Medulla oblongata (tissue), 1 donor: ENCODE measurements around the gene SH3BP5L.
"Not testable (repeated sequence)": the region's sequence is repeated elsewhere in the genome, so short reads cannot be mapped to it uniquely, and the experiment has no call there.

ENCODE experiments used
- DNase-seq: peaks from one replicate; pipeline ENCODE4 v3.0.0-alpha.2; 2015; ENCODE audit errors: extremely low spot score

Gene SH3BP5L

GRCh38 chr1:248810000-248810726, 15.6 kb downstream of the SH3BP5L start:
- DNase-seq = no peak

- no peak for DNase-seq
Observed at GRCh38 chr1:248808876-248809275, 16.8 kb downstream of the SH3BP5L start.

DNA sequence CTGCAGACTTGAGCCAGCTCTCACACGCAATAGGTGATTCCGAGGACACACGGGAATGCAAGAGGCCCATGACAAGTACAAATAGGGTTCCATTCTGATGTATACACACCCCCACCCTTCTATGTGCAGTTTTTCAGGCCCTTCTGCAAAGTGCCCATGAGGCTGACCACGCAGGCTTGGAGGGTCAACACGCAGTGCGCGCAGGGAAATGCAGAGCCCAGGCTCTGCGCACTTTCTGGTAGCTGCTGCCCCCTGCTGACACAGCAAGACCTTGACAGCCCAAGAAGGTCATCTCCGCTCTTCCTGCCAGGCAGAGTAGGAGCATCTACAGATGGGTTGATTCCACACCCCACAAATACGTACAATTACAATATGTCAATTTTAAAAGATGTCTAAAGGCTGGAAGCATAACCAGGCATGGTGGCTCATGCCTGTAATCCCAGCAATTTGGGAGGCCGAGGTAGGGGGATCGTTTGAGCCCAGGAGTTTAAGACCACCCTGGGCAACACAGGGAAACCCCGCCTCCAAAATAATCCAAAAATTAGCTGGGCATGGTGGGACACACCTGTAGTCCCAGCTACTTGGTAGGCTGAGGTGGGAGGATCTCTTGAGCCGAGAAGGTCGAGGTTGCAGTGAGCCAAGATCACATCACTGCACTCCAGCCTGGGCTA, 18.5 kb downstream of the SH3BP5L start:
- peak; percentile 75 for DNase-seq

GRCh38 chr1:248805876-248806275, 19.8 kb downstream of the SH3BP5L start:
- DNase-seq = peak; percentile 75

DNA sequence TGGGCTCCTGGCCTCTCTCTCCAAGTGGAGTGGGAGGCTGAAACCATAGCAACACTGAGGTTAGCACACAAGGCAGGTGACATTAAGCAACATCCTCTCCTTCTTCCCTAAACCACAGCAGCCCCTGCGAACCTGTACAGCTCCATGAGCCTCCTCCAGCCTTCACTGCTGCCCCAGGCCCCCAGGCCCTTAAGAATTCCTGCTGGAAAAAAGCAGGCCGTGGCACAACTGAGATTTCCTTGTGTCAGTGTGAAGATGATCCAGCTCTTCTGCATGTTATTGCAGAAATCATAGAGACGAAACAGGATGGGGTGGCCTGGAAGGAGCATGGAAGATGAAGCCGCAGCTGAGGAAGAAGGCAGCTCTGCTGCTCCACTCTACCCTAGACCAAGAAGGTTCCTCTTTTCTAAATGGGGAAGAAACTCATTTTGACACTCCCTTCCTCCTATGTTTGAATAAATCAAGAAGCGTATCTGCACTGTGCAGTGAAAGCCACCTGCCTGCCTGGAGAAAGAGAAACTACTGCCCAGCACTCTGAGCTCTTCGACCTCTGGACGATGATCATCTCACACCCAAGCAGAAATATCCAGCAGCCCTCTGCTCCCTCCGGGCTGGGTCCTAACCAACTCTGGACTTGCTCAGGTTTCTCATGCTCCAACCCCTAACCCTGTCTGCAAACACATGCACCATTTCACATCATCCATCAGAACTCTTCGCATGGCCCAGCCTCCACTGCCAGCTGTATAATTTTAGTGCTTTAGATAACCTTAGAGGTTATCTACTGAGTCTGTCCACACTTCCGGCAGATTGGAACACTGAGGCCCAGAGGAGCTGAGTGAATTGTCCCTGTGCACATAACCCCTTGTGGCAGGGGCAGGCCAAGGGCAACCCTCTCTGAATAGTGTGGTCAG, 20.7 kb downstream of the SH3BP5L start:
- peak; percentile 64 for DNase-seq

DNA sequence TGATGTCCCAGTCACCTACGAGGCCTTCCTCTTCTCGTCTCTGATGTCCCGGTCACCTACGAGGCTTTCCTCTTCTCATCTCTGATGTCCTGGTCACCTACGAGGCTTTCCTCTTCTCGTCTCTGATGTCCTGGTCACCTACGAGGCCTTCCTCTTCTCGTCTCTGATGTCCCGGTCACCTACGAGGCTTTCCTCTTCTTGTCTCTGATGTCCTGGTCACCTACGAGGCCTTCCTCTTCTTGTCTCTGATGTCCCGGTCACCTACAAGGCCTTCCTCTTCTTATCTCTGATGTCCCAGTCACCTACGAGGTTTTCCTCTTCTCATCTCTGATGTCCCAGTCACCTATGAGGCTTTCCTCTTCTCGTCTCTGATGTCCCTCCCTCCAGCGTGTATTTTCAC, 22.2 kb downstream of the SH3BP5L start:
- DNase-seq = not testable (repeated sequence)

- no peak for DNase-seq
Observed at GRCh38 chr1:248802454-248802853, 23.3 kb downstream of the SH3BP5L start.

- DNase-seq = no peak
Observed at GRCh38 chr1:248800459-248800858, 25.3 kb downstream of the SH3BP5L start.

DNA sequence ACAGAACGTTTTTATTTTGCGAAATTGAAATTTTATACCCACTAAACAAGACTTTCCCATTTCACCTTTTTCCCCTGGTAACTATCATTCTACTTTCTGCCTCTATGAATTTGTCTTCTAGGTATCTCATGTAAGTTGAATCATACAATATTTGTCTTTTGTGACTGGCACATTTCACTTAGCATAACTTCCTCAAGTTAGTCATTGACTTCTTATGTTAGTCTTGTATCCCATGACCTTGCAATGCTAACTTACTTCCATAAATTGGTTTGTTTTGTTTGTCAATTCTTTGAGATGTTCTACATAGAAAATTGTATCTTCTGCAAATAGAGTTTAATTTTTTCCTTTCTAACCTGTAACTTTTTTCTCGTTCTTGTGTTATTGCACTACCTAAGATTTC, 26.9 kb downstream of the SH3BP5L start:
- no peak for DNase-seq

DNA sequence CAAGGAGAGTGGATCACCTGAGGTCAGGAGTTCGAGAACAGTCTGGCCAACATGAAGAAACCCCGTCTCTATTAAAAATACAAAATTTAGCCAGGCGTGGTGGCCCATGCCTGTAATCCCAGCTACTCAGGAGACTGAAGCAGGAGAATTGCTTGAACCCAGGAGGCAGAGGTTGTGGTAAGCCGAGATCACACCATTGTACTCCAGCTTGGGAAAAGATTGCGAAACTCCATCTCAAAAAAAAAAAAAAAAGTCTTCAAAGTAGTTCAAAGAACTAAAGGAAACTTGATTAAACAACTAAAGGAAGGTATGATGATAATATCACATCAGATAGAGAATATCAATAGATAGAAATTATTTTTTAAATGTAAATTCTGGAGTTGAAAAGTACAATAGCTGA, 31.1 kb downstream of the SH3BP5L start:
- not testable (repeated sequence) for DNase-seq

DNA sequence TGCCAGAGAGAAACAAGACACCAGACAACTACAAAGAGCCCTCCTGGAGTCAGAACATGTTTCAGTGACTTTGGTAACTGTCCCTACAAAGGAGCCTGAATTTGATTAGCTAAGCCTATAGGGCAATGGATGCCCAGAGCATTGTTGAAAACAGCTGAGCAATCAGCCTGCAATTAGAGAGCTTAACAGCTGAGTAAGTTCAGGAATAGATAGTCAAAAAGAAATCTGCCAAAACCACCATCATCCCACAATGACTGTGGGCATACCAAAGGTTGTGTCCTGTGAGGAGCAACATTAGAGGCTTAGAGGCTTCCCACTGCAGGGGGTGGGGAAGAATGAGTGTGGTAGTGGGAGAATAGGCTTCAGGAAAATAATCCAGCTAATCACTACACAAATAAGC, 32.1 kb downstream of the SH3BP5L start:
- no peak for DNase-seq

- DNase-seq = no peak
Observed at GRCh38 chr1:248792342-248792741, 33.4 kb downstream of the SH3BP5L start.

GRCh38 chr1:248791010-248791409, 34.7 kb downstream of the SH3BP5L start:
- no peak for DNase-seq

DNA sequence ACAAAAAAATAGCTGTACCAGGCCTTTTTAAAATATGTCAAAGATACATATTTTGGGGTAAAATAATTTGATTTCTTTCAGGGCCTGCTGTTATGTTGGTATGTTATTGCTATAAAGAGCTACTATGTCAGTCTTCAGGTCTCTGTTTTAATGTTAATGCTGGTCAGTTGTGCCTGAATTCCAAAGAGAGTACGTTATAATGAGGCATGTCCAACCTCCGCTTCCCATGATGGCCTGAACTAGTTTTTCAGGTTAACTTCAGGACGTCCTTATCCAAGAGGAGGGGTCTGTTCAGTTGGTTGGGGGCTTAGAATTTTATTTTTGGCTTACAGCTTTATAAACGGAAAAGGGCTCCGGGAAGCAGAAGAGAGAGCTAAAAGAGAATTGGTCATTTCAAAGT, 35.3 kb downstream of the SH3BP5L start:
- DNase-seq = no peak

DNA sequence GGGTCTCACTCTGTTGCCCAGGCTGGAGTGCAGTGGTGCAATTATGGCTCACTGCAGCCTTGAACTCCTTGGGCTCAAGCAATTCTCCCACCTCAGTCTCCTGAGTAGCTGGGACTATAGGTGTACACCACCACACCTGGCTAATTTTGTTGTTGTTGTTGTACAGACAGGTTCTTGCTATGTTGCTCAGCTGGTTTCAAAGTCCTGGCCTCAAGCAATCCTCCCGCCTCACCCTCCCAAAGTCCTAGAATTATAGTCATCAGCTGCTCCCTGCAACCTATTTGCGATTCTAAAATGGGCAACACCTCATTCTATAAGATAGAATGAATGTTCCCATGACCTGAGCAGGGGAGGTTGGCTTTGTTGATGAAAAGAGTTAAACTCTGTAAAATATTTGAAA, 36.4 kb downstream of the SH3BP5L start:
- DNase-seq = not testable (repeated sequence)

GRCh38 chr1:248788327-248788726, 37.4 kb downstream of the SH3BP5L start:
- no peak for DNase-seq

DNA sequence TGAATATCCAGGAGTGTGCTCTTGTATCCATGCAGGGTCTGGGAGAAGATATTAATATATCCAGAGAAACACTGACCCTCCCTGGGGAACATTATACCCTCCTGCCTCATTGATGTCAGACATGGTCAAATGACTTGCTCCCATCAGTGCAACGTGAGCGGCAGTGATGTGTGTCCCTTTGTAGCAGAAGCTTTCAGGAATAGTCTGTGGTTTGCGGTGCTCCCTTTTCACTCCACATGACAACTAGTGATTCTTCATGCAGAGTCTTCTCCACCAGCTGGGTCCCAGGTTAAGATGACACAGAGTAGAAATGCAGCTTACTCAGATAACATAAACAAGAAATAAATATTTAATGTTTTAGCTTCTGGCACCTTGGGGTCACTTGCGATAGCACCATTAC, 38.3 kb downstream of the SH3BP5L start:
- no peak for DNase-seq

- no peak for DNase-seq
Observed at GRCh38 chr1:248786156-248786555, 39.6 kb downstream of the SH3BP5L start.

DNA sequence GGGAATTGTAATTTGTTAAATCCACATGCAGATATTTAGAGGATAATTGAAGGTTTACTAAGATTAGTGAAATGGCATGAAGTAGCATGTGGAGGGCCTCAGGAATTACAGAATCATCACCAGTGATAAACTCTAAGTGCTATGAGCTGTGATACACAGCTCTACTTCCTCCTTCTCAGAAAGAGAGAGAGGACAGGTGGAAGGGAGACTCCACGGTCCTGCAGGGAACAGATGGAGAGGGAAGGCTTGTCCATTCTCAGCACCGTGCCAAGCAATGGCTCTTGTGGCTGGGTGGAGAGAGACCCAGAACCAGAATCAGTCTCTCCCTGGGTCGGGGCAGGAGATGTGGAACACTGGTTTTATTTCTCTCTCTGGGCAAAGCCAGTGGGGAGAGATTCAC, 42.3 kb downstream of the SH3BP5L start:
- no peak for DNase-seq

DNA sequence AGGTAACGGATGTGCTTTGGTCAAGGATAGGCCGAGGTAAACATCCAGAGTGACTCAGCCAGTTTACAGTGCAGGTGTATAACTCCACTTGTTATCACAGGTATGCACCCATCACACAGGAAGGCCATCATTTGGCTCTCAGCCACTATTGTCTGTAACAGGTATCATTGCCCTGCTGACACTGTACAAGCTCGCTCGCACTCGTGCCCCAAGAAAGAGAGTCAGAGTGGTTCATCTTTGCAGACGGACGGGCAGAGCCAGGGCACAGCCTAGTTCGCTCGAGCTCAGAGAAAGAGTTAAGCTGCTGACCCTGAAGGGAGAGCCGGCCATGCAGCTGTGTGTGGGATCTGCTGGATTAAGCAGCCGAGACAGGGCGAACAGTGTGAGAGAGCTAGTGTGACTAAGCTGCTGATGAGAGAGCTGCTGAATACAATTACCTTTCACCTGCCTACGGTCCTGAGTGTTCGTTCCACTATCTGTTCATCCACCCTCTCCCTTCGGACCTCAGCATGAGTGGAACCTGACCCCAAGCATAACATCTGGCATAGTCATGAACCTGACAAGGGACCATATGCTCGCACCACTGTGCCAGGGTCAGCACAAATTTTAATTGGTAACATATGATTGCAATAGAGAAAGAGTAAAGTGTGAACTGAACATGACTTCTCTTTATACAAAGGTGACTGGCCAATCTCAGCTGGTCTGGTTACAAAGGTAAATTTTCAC, 43.1 kb downstream of the SH3BP5L start:
- no peak for DNase-seq

- no peak for DNase-seq
Observed at GRCh38 chr1:248779350-248779749, 46.4 kb downstream of the SH3BP5L start.

DNA sequence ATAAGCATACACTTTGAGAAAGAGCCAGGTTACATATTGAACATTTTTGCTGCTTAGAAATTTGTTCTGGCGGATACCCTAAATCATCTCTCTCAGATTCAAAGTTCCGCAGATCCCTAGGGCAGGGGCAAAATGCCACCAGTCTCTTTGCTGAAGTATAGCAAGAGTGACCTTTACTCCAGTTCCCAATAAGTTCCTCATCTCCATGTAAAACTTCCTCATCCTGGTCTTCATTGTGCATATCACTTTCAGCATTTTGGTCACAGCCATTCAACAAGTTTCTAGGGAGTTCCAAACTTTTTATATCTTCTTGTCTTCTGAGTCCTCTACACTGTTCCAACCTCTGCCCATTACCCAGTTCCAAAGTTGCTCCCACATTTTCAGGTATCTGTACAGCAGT, 46.8 kb downstream of the SH3BP5L start:
- no peak for DNase-seq
